Omental fat pad (tissue), 4 donors: ENCODE data around the gene LNPEP. TPM values are rescaled to one million over a fixed set of nuclear protein-coding genes. Genes with fewer than 3 reads are reported as not detected.
"Not testable (repeated sequence)": the region's sequence is repeated elsewhere in the genome, so short reads cannot be mapped to it uniquely, and the experiment has no call there.

ENCODE experiments used
- ATAC-seq: fragments of 150-250 bp; one replicate; pipeline ENCODE4 v1.9.1; 2016; ENCODE audit warnings: mild to moderate bottlenecking, moderate library complexity; ENCODE audit not compliant: low FRiP score
- DNase-seq: peaks from one replicate; pipeline ENCODE4 v3.0.0-alpha.2; 2019; ENCODE audit warnings: low spot score
- small RNA-seq: library from RNA; depleted of rRNA; stranded (forward); fragments of <200 nt; gene quantifications from one replicate; pipeline ENCODE3, GENCODE V24; 2016
- total RNA-seq, 4 donors: library from RNA; depleted of rRNA; stranded (reverse); fragments of >200 nt; gene quantifications; one replicate each; pipeline ENCODE4 v1.1.0, GENCODE V29; 2016
- TF ChIP-seq, protein P1 (sequence below), 3 donors: fragments of 450-650 bp; IDR thresholded peaks; one replicate each; pipeline ENCODE4 v1.5.1; 2016 to 2017; ENCODE audit warnings: antibody characterized with exemption in 3 of 3, mild to moderate bottlenecking in 3 of 3, moderate library complexity in 2 of 3

LNPEP gene
- total RNA-seq, 4 donors from 2014 or later, result 51.4 to 155 (median 62.8) TPM

DNA sequence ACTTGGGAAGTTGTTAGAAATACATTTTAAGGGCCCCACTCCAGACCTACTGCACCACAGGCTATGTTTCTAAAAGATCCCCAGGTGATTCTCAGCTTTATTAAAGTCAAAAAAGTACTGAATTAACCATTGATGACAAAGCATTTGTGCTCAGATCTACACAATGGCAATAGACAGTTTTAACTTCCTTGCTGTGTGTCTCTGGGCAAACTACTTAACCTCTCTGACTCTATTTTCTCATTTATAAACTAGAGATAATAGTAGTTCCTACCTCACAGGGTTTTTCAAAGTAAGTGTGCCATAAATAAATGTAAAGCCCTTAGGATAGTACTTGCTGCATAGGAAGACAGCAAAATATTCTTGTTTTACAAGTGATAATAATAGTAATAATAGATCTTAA is 140.2 kb downstream of the LNPEP start:
- TF ChIP-seq, protein P1, sequence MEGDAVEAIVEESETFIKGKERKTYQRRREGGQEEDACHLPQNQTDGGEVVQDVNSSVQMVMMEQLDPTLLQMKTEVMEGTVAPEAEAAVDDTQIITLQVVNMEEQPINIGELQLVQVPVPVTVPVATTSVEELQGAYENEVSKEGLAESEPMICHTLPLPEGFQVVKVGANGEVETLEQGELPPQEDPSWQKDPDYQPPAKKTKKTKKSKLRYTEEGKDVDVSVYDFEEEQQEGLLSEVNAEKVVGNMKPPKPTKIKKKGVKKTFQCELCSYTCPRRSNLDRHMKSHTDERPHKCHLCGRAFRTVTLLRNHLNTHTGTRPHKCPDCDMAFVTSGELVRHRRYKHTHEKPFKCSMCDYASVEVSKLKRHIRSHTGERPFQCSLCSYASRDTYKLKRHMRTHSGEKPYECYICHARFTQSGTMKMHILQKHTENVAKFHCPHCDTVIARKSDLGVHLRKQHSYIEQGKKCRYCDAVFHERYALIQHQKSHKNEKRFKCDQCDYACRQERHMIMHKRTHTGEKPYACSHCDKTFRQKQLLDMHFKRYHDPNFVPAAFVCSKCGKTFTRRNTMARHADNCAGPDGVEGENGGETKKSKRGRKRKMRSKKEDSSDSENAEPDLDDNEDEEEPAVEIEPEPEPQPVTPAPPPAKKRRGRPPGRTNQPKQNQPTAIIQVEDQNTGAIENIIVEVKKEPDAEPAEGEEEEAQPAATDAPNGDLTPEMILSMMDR (IDR thresholded peaks at IDR 0.05), result no peak

DNA sequence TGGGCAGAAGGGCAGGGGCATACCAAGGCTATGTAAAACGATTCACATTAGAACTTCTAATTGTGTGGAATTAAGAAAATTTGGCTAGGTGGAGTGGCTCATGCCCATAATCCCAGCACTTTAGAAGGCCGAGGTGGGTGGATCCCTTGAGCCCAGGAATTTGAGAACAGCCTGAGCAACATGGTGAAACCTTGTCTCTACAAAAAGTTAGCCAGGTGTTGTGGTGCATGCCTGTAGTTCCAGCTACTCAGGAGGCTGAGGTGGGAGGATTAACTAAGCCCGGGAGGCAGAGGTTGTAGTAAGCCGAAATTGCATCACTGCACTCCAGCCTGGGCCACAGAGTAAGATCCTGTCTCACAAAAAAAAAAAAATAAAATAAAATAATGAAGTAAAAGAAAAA is 141.4 kb downstream of the LNPEP start:
- no peak for ATAC-seq
- no peak for DNase-seq
- TF ChIP-seq, protein P1 (IDR thresholded peaks at IDR 0.05), result no peak

More for the DNA sequence above, 140.2 kb downstream of the LNPEP start:
- no peak for DNase-seq
- ATAC-seq, result no peak

DNA sequence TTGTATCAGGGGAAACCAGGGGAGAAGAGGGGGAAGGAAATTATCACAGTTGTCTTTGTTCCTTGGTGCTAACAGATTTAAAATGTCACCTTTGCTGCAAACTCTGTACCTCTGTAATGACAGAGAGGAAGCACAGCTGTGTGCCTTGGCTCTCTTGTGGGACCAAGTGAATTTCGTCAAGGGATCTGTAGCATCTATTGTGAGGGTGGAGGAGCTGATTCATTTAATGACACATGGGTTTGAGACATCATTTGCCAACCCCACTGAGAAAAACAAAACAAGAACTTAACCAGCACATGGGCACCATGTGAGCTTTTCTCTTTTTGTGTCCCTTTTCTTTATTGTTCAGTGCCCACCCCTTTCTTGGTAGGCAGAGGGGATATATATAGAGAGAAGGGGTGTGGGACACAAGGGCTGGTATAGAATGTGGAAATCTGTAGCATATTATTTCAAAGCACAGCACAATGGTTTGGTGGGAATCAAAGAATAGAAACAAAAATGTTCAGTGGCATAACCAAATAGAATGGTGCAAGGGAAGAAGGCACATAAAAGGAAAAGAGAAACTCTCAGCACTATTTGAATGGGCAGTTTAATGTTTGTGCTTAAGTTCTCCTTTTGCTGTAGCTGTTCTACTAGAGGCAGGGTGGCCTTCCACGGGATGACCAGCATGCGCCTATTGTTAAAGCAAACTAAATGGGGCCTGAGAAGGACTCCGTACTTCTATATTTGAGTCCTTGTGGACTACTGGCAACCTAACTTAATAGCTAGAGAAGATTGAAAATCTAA is 143.3 kb downstream of the LNPEP start:
- TF ChIP-seq, protein P1 (IDR thresholded peaks at IDR 0.05), result no peak
- ATAC-seq (no peak), DNase-seq (no peak)

DNA sequence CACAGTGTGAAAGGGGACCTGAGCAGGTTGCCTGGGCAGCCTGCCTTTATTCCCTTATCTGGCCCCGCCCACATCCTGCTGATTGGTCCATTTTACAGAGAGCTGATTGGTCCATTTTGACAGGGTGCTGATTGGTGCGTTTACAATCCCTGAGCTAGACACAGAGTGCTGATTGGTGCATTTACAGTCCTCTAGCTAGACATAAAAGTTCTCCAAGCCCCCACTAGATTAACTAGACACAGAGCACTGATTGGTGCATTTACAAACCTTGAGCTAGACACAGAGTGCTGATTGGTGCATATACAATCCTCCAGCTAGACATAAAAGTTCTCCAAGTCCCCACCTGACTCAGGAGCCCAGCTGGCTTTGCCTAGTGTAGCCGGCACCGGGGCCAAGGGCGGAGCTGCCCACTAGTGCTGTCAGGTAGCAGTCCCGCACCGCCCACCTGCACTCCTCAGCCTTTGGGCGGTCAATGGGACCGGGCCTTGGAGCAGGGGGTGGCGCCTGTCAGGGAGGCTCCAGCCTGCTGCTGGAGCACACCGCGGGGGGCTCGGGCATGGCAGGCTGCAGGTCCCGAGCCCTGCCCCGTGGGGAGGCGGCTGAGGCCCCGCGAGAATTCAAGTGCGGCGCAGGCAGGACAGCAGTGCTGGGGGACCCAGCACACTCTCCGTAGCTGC is 149.0 kb downstream of the LNPEP start:
- not testable (repeated sequence) for ATAC-seq, DNase-seq

DNA sequence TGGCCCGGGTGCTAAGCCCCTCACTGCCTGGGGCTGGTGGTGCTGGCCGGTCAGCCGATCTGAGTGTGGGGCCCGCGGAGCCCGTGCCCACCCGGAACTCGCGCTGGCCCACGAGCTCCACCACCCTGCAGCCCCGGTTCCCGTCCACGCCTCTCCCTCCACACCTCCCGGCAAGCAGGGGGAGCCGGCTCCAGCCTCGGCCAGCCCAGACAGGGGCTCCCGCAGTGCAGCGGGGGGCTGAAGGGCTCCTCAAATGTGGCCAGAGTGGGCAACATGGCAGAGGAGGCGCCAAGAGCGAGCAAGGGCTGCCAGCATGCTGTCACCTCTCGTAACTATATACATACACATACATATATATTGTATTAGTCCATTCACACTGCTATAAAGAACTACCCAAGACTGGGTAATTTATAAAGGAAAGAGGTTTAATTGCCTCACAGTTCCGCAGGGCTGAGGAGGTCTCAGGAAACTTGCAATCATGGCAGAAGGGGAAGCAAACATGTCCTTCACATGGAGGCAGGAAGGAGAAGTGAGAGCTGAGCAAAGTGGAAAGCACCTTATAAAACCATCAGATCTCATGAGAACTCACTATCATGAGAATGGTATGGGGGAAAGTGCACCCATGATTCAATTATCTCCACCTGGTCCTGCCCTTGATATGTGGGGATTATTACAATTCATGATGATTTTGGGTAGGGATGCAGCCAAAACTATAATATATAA is 149.7 kb downstream of the LNPEP start:
- DNase-seq, result no peak
- no peak for ATAC-seq
- TF ChIP-seq, protein P1 (IDR thresholded peaks at IDR 0.05), result no peak

Small RNA genes within 50 kb of the gene (small RNA-seq; reads per million reads assigned to genes)
- not detected for gene RF00019

Other genes starting within 250 kb of the LNPEP start
- gene ERAP1, start 128.1 kb upstream of the LNPEP start, total RNA-seq, result 10 to 100 TPM; 35.2 to 56.2 (median 51.2) TPM
- gene ERAP2, start 59.6 kb upstream of the LNPEP start, total RNA-seq, result 10 to 100 TPM; 15.1 to 57.4 (median 16.9) TPM
- not detected for gene LIX1, start 206.5 kb downstream of the LNPEP start, total RNA-seq
- 10 to 100 TPM; 24.7 to 37.0 (median 28.0) TPM for gene RIOK2, start 247.2 kb downstream of the LNPEP start, total RNA-seq